Testis (tissue), 2 donors: Measurements from ENCODE around the gene TNS3.

ENCODE experiments used
- POLR2A ChIP-seq: fragments of 450-650 bp; IDR thresholded peaks from one replicate; pipeline ENCODE4 v1.6.1; 2017; ENCODE audit warnings: antibody characterized with exemption, mild to moderate bottlenecking, moderate library complexity
- TF ChIP-seq, protein P1 (sequence below), 3 experiments: fragments of 450-650 bp in 2 of 3; fragments of 200-600 bp in 1 of 3; sonication (generic) in 1 of 3; IDR thresholded peaks; one replicate each; pipeline ENCODE4 v1.5.1; 2016 to 2019; ENCODE audit warnings: antibody characterized with exemption in 3 of 3, mild to moderate bottlenecking in 2 of 3, moderate library complexity in 1 of 3

DNA sequence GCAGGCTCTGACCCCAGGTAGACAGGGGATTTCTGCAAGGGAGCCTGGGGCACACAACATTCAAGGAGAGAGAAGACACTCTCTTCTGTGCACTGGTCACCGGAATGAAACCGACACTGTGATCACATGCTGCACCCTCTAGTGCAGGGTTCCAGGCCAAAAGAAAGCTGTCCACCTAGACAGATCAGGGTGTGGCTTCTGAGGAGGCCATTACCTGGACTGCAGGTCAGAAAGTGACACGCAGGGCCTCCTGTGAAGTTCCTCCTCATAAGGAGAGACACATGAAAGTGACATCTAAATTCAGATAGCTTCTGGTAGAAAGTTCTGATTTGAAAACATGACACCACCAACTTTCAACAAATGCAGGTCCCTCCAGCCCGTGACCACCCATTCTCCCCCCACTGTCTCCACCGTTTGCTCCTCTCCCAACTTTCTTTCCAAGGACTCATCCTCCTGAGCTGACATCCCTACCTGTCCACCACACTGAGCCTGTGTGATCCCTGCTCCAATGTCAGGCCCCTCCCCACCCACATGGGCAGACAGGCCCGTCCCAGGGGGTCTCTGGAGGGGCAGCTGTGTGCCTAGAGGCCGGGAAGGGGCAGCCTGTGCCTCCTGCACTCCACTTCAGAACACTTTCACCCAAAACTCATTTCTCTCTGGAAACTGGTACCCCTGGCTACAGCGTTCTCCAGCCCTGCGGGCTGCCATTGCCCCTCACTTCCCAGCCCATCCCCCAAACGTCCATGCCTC, 198.0 kb downstream of the TNS3 start:
- TF ChIP-seq, protein P1, sequence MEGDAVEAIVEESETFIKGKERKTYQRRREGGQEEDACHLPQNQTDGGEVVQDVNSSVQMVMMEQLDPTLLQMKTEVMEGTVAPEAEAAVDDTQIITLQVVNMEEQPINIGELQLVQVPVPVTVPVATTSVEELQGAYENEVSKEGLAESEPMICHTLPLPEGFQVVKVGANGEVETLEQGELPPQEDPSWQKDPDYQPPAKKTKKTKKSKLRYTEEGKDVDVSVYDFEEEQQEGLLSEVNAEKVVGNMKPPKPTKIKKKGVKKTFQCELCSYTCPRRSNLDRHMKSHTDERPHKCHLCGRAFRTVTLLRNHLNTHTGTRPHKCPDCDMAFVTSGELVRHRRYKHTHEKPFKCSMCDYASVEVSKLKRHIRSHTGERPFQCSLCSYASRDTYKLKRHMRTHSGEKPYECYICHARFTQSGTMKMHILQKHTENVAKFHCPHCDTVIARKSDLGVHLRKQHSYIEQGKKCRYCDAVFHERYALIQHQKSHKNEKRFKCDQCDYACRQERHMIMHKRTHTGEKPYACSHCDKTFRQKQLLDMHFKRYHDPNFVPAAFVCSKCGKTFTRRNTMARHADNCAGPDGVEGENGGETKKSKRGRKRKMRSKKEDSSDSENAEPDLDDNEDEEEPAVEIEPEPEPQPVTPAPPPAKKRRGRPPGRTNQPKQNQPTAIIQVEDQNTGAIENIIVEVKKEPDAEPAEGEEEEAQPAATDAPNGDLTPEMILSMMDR (IDR thresholded peaks at IDR 0.05): no peak
- TF ChIP-seq POLR2A: no peak
